Measurements from ENCODE around the gene HHAT.

HHAT gene

DNA sequence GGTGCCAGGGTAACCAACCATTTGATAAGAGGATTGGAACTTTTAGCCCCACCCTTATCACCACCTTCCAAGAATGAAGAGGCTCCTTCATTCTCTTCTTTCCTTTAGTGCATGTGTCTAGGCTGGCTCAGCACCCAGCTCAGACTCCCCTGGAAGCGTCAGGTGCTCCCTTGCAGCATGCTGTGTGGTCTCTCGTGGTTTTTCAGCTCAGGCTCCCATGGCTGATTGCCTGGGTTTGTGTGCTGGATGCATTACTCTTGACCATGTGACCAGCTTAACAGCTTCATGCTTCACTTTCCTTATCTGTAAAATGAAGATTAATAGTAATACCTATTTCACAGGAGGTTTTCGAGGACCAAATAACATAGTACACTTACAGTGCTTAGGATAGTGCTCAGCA is 198.4 kb downstream of the HHAT start:
- TF ChIP-seq, protein P1, sequence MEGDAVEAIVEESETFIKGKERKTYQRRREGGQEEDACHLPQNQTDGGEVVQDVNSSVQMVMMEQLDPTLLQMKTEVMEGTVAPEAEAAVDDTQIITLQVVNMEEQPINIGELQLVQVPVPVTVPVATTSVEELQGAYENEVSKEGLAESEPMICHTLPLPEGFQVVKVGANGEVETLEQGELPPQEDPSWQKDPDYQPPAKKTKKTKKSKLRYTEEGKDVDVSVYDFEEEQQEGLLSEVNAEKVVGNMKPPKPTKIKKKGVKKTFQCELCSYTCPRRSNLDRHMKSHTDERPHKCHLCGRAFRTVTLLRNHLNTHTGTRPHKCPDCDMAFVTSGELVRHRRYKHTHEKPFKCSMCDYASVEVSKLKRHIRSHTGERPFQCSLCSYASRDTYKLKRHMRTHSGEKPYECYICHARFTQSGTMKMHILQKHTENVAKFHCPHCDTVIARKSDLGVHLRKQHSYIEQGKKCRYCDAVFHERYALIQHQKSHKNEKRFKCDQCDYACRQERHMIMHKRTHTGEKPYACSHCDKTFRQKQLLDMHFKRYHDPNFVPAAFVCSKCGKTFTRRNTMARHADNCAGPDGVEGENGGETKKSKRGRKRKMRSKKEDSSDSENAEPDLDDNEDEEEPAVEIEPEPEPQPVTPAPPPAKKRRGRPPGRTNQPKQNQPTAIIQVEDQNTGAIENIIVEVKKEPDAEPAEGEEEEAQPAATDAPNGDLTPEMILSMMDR (conservative IDR thresholded peaks at IDR 0.05): no peak
- TF ChIP-seq ZFX (IDR thresholded peaks at IDR 0.05): no peak
- no peak overlapping the region for H3K27ac ChIP-seq

GRCh38 chr1:210531475-210532222 is 202.9 kb downstream of the HHAT start:
- no peak overlapping the region for H3K27ac ChIP-seq
- TF ChIP-seq ZFX (IDR thresholded peaks at IDR 0.05): no peak
- TF ChIP-seq, protein P1 (conservative IDR thresholded peaks at IDR 0.05): no peak

- H3K27ac ChIP-seq: no peak overlapping the region
- TF ChIP-seq ZFX (IDR thresholded peaks at IDR 0.05): no peak
- TF ChIP-seq, protein P1 (conservative IDR thresholded peaks at IDR 0.05): no peak
Observed at GRCh38 chr1:210532223-210532598, 203.5 kb downstream of the HHAT start.

DNA sequence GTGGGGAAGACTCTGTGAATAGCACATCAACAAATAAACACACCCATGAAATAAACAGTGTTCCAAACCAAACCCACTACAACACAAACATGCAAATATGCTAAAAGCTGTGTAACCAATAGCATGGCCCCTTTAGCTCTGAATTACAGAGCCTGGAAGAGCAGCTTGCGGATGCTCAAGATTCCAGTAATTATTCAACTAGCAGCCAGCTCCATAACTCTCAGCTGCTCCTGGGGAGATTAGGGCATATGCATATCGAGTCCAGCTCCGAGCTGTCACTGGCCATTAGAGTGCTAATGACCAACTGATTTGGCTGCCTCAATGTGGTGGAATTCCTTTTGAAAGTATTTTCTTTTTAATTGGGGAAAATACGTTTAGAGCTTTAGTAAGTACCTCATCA is 207.1 kb downstream of the HHAT start:
- H3K27ac ChIP-seq: no peak overlapping the region

DNA sequence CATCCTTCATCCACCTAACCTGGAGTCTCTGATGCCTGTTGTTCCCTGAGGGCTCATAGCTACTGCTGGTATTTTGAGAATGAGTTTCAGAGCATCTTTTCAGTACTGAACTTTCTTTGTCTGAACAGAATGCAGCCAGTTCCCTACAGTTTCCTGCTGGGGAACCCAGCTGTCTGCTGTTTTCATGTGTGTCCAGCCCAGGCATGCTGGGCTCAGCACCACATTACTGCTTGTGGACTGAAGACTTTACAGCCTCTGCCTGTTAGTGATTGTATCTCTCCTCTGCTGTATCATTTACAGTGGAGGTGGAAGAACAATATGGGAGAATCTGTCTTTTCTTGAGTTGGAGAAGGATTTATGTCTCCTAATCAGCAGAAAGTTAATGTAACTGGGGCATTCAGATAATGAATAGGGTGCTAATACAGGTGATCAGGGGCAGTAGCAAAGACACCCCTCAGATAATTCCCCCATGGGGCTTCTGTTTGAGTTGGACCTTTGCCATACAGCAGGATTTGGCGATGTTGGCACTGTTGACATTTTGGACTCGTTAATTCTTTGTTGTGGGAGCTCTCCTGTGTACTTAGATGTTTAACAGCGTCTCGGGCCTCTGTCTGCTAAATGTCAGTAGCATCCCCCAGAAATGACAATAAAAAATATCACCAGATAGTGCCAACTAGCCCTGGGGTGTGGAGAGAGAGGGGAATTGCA is 207.7 kb downstream of the HHAT start:
- H3K27ac ChIP-seq: no peak overlapping the region
- TF ChIP-seq ZFX (IDR thresholded peaks at IDR 0.05): no peak
- TF ChIP-seq, protein P1 (conservative IDR thresholded peaks at IDR 0.05): no peak

More for the DNA sequence above, 207.1 kb downstream of the HHAT start:
- no peak for TF ChIP-seq ZFX (IDR thresholded peaks at IDR 0.05)
- TF ChIP-seq, protein P1 (conservative IDR thresholded peaks at IDR 0.05): no peak

DNA sequence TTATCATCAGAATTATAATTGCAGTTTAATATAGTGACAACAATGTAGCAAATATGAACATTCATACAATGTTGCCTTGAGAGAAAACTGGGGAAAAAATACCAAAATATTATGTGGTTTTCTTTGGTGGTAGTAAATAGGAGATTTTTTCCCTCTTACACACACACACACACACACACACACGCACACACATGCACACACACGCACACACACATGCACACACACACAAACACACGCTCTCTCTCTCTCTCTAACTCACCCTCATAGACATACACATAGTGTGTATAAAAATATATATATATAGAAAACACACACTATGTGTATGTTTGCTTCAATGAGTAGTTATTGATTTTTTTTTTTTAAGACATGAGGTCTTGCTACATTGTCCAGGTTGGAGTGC is 211.6 kb downstream of the HHAT start:
- TF ChIP-seq ZFX (IDR thresholded peaks at IDR 0.05): no peak
- TF ChIP-seq, protein P1 (conservative IDR thresholded peaks at IDR 0.05): no peak
- no peak overlapping the region for H3K27ac ChIP-seq

GRCh38 chr1:210541680-210542358 is 213.1 kb downstream of the HHAT start:
- TF ChIP-seq, protein P1 (conservative IDR thresholded peaks at IDR 0.05): no peak
- TF ChIP-seq ZFX (IDR thresholded peaks at IDR 0.05): no peak
- no peak overlapping the region for H3K27ac ChIP-seq
